Endothelial cell of umbilical vein (primary cell): Measurements from ENCODE around the gene PMVK. TPM values are rescaled to one million over a fixed set of nuclear protein-coding genes. Genes with fewer than 3 reads are reported as not detected.

Source experiments
- BruUV-seq: library from RNA; stranded (reverse); fragments of 400-500 nt; replicated peaks from 2 replicates; lab custom pipeline; 2021; lab: Mats Ljungman, UMichigan
- CTCF ChIA-PET: fragments of 300-600, 350-600 bp; sonication (Branson Sonifier 250); formaldehyde crosslinking; loops from one replicate; lab custom pipeline; 2021; ENCODE audit warnings: antibody characterized with exemption, inconsistent platforms; lab: Charles Lee
- POLR2A ChIA-PET: fragments of 300-600, 350-600 bp; sonication (Branson Sonifier 250); formaldehyde crosslinking; loops from one replicate; lab custom pipeline; 2021; ENCODE audit warnings: antibody characterized with exemption, inconsistent platforms; lab: Charles Lee
- DNase-seq: peaks from one replicate; pipeline ENCODE4 v3.0.0-alpha.2; 2011; ENCODE audit warnings: low read depth, low spot score
- FAIRE-seq: peaks from 2 replicates; lab custom pipeline; 2011; peaks lifted over from hg19 to GRCh38; lab: Jason Lieb, UNC
- H2AFZ ChIP-seq: 2 replicates; pipeline ENCODE4 v1.6.0; 2012; ENCODE audit warnings: low read depth, low read length, control low read depth, inconsistent platforms
- H3K27ac ChIP-seq: 2 replicates; pipeline ENCODE4 v1.5.1; 2011; ENCODE audit warnings: low read depth, mild to moderate bottlenecking, control low read depth, low read length, moderate library complexity; ENCODE audit not compliant: insufficient read depth
- H3K27me3 ChIP-seq, 2 experiments: 2 replicates each; pipeline versions ENCODE4 v1.6.0 to v1.6.1; 2011; ENCODE audit warnings: low read length in 2 of 2, mixed read lengths in 1 of 2; ENCODE audit not compliant: control insufficient read depth in 2 of 2, insufficient read depth in 2 of 2
- H3K36me3 ChIP-seq, 2 experiments: 2 replicates in 1 of 2; 3 replicates in 1 of 2; pipeline ENCODE4 v1.5.1; 2011; ENCODE audit warnings: low read length in 2 of 2, mild to moderate bottlenecking in 1 of 2, moderate library complexity in 1 of 2; ENCODE audit not compliant: control insufficient read depth in 2 of 2, insufficient read depth in 2 of 2; ENCODE audit errors: extremely low read depth in 1 of 2
- H3K4me1 ChIP-seq: 3 replicates; pipeline ENCODE4 v1.5.1; 2011; ENCODE audit warnings: mild to moderate bottlenecking, low read length; ENCODE audit not compliant: control insufficient read depth, insufficient read depth; ENCODE audit errors: extremely low read depth
- H3K4me2 ChIP-seq: 2 replicates; pipeline ENCODE4 v1.6.1; 2011; ENCODE audit warnings: low read length, control low read depth, mixed read lengths; ENCODE audit not compliant: insufficient read depth
- H3K4me3 ChIP-seq, 3 experiments: fragments of 200-600 bp in 1 of 3; sonication (generic), shearing (Covaris generic) in 1 of 3; replicated peaks in 1 of 3; 2 replicates each; pipeline ENCODE4 v1.5.1; 2011 to 2016; ENCODE audit warnings: control low read depth in 3 of 3, low read length in 3 of 3, mild to moderate bottlenecking in 2 of 3, inconsistent platforms in 1 of 3, low read depth in 1 of 3, moderate library complexity in 1 of 3; ENCODE audit not compliant: insufficient read depth in 1 of 3
- H3K79me2 ChIP-seq: 2 replicates; pipeline ENCODE4 v1.6.0; 2012; ENCODE audit warnings: low read length, inconsistent platforms; ENCODE audit not compliant: control insufficient read depth, insufficient read depth
- H3K9ac ChIP-seq: replicated peaks from 2 replicates; pipeline ENCODE3; 2011; ENCODE audit warnings: low read length, control low read depth; ENCODE audit not compliant: insufficient read depth; ENCODE audit errors: extremely low read depth
- H3K9me1 ChIP-seq: replicated peaks from 3 replicates; pipeline ENCODE4 v1.6.0; 2011; ENCODE audit warnings: mild to moderate bottlenecking, low read length; ENCODE audit not compliant: control insufficient read depth, insufficient read depth; ENCODE audit errors: extremely low read depth
- H3K9me3 ChIP-seq: replicated peaks from 2 replicates; pipeline ENCODE4 v1.5.1; 2012; ENCODE audit warnings: low read length, inconsistent platforms; ENCODE audit not compliant: control insufficient read depth, insufficient read depth
- H4K20me1 ChIP-seq: replicated peaks from 2 replicates; pipeline ENCODE3; 2011; ENCODE audit warnings: mild to moderate bottlenecking, low read length; ENCODE audit not compliant: control insufficient read depth, insufficient read depth; ENCODE audit errors: extremely low read depth
- CTCF ChIP-seq, 2 donors: IDR thresholded peaks; 1 replicate in 1 of 2; 2 replicates in 1 of 2; pipeline ENCODE4 v1.5.1; 2011; ENCODE audit warnings: low read length in 2 of 2, mild to moderate bottlenecking in 2 of 2, moderate library complexity in 2 of 2, control low read depth in 1 of 2, inconsistent platforms in 1 of 2, low read depth in 1 of 2; ENCODE audit not compliant: insufficient read depth in 1 of 2; ENCODE audit errors: extremely low read depth in 1 of 2
- EZH2 ChIP-seq: IDR thresholded peaks from 2 replicates; pipeline ENCODE4 v1.6.1; 2012; ENCODE audit warnings: borderline replicate concordance, low read depth, mild to moderate bottlenecking, moderate library complexity, low read length, inconsistent platforms; ENCODE audit not compliant: severe bottlenecking
- GATA2 ChIP-seq: IDR thresholded peaks from 2 replicates; pipeline ENCODE4 v1.7.0; 2011; ENCODE audit warnings: low read depth, mild to moderate bottlenecking, moderate library complexity, mixed read lengths, low read length; ENCODE audit not compliant: insufficient read length, insufficient read depth
- POLR2A ChIP-seq: IDR thresholded peaks from 2 replicates; pipeline ENCODE4 v1.6.1; 2012; ENCODE audit warnings: low read depth, mild to moderate bottlenecking, control low read depth, low read length
- POLR2AphosphoS5 ChIP-seq: IDR thresholded peaks from 2 replicates; pipeline ENCODE4 v1.6.1; 2012; ENCODE audit warnings: low read depth, mild to moderate bottlenecking, control low read depth, low read length, moderate library complexity; ENCODE audit not compliant: insufficient read depth
- dilution Hi-C: fragments of 300-500 bp; cut with MboI; formaldehyde crosslinking; loops from one replicate; pipeline ENCODE4 v1.15.0; 2019; ENCODE audit warnings: low sequenced_read_pairs; ENCODE audit not compliant: extremely low pct_ligation_motif_present
- intact Hi-C: fragments of 100-400 bp; cut with micrococcal nuclease; formaldehyde crosslinking; loops from one replicate; pipeline ENCODE4 v1.10.0; 2022
- polyA plus RNA-seq, 4 experiments: library from polyadenylated mRNA; depleted of rRNA in 3 of 4; stranded (reverse) in 3 of 4; unstranded in 1 of 4; fragments of >200 nt; gene quantifications; 2 replicates each; pipeline versions ENCODE4 v1.2.1 to v1.2.3, GENCODE V29; 2011 to 2012; ENCODE audit warnings: missing spikeins in 1 of 4
- total RNA-seq: library from RNA; stranded (reverse); gene quantifications from 2 replicates; pipeline ENCODE4 v1.2.3, GENCODE V29; 2021

Gene PMVK
- total and polyA plus RNA-seq, 2 donors (not counting 3 experiments of a cell fraction or from before 2014, with no cell fraction given), result 22.6 to 32.7 TPM

- Histone ChIP-seq H3K9ac (peak overlapping the region; percentile 92), H3K27me3 (no peaks in the 10 kb centered on the region), H3K4me3 (peak overlapping the region; percentile 4 to 64 (median 62)), H3K9me3 (no peaks in the 10 kb centered on the region), H3K36me3 (no peaks in the 10 kb centered on the region), H3K79me2 (peaks cover 57% of the 10 kb centered on the region), H3K9me1 (no peaks in the 10 kb centered on the region), H3K4me2 (peak overlapping the region; percentile 80), H3K4me1 (peaks cover 43% of the 10 kb centered on the region), H2AFZ (no peak overlapping the region), H4K20me1 (no peaks in the 10 kb centered on the region), H3K27ac (peak overlapping the region; percentile 99)
- FAIRE-seq, result no peak
- peak; percentile 98 for DNase-seq
- TF ChIP-seq POLR2AphosphoS5 (peak; percentile 13), GATA2 (no peak), CTCF (IDR thresholded peaks at IDR 0.05; ENCODE audit: extremely low read depth in 1 of 2, insufficient read depth in 1 of 2, low read depth in 1 of 2, low read length in 2 of 2) (peak in 1 of 2 donors; percentile 4), POLR2A (peak; percentile 76), EZH2 (no peak)
- ChIA-PET POLR2A (interaction anchor here (0.7 to 2.7 kb wide), 10 partner anchors 9 to 369 kb away, joined by 3 to 24 read pairs (median 5); partner anchors contain the start of genes FLAD1, LENEP, PBXIP1 and PYGO2), CTCF (interaction anchor here (0.7 to 8.5 kb wide), 12 partner anchors 10 to 111 kb away, joined by 3 to 81 read pairs (median 8); partner anchors contain the start of genes FLAD1, LENEP, PBXIP1 and PYGO2)
- intact Hi-C loops, result loop anchor here (1.0 to 10.0 kb wide), 8 partner anchors 10 to 489 kb away; partner anchors contain the start of genes EFNA1, FLAD1, PYGO2 and ZBTB7B
- dilution Hi-C loops, result no loop called here
- TSS peak; percentile 32 for BruUV-seq
Observed at GRCh38 chr1:154973344-154974101, 37.0 kb upstream of the PMVK start.
